Renal cortical epithelial cell (primary cell): ENCODE data around the gene ZMYM2. TPM values are rescaled to one million over a fixed set of nuclear protein-coding genes. Genes with fewer than 3 reads are reported as not detected.

ENCODE experiments used
- DNase-seq: peaks from one replicate; pipeline ENCODE4 v3.0.0-alpha.2; 2011; ENCODE audit warnings: low read depth
- total RNA-seq: library from RNA; depleted of rRNA; stranded (reverse); fragments of >200 nt; gene quantifications from 2 replicates; pipeline ENCODE4 v1.2.3, GENCODE V29; 2014

ZMYM2 gene
- total RNA-seq, 1 donor from 2014 or later: 105 TPM

GRCh38 chr13:20105161-20105689, 146.7 kb downstream of the ZMYM2 start:
- no peak for DNase-seq

DNA sequence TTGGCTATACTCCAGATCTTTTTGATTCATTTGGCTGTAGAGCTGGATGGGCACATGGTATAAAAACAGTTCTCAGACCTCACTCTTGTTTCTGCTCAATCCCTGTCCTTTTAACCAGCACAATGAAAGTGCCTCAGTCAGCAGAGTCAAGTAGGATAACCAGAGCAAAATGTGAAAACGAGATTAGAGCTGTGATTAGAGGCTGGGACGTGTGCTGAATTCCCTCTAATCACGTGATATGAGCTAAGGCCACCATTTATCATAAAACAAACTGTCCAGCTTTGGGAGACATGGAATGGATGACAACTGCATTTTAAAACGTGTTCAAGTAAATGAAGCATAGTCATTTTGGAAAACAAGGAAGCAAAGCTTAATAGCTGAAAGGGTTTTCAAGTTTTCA, 148.2 kb downstream of the ZMYM2 start:
- no peak for DNase-seq

GRCh38 chr13:20109037-20109436, 150.5 kb downstream of the ZMYM2 start:
- DNase-seq: no peak

- DNase-seq: no peak
These were observed 155.6 kb downstream of the ZMYM2 start for GRCh38 chr13:20114066-20114610.

- no peak for DNase-seq
These were observed 157.7 kb downstream of the ZMYM2 start for GRCh38 chr13:20116213-20116612.

GRCh38 chr13:20118268-20119140, 160.0 kb downstream of the ZMYM2 start:
- no peak for DNase-seq

DNA sequence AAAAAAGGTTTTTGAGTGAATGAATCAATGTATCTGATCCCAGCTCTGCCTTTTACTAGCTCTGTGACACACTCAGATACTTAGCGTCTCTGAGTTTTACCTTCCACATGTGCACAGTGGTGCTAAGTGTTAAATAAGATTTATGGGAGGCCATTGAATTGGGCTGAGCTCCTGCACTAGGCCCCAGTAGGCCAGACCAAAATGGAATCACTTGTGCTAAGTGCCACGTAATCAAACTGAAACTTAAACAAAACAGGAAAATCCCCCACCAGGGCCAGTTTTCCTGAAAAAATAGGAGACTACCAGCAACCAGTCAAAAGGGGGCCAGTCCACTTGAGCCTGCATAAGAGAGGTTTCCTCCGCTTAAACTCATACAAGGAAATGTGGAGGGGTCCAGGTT, 161.4 kb downstream of the ZMYM2 start:
- DNase-seq: no peak

- DNase-seq: peak; percentile 59
These were observed 162.6 kb downstream of the ZMYM2 start for GRCh38 chr13:20121159-20121525.

GRCh38 chr13:20124303-20124702, 165.8 kb downstream of the ZMYM2 start:
- no peak for DNase-seq

DNA sequence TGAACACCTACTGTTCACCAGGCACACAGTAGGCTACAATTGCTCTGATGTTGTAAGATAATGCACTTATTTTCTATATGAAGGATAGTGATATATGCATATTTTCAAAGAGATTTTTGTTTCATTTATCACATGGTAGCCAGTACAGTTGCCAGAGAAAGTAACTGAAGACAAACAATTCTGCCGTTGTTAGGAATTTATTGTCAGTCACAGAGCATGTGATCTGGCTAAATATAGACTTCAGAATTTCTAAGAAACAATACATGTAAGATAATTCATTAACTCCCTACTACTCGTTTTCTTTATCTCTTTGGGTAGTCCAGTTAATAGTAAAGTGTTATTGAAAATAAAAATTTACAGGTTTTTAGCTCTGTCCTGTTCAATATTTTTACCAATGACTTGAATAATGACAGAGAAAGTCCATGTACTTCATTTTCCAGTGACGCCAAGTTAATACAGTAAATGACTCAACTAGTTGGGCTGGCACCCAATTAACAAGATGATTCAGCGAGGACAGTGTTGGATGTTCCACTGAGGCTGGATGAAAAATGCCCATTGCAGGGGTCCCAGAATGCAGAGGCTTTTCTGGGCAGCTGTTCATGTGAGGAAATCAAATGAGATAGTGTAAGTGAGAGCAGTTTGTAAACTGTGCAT, 166.7 kb downstream of the ZMYM2 start:
- peak; percentile 63 for DNase-seq

DNA sequence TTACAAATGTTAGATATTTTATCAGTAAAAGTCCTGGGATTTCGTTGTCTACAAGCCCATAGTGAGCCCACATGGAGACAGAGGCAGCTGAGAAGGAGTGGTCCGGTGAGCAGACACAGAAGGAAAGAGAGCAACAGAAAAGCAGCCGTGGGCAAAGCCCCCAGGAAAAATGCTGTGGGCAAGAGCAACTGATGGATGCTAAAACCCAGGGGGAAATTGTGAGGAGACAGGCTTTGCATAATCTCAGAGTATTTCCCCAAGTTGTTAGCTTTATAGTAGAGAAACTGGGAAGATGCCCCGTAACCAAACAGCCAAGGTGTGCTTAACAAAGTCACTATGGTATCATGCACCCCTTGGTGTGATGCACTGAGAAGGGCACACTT, 167.2 kb downstream of the ZMYM2 start:
- DNase-seq: no peak

GRCh38 chr13:20126541-20127261, 168.2 kb downstream of the ZMYM2 start:
- no peak for DNase-seq

GRCh38 chr13:20127262-20127561, 168.7 kb downstream of the ZMYM2 start:
- peak; percentile 29 for DNase-seq

DNA sequence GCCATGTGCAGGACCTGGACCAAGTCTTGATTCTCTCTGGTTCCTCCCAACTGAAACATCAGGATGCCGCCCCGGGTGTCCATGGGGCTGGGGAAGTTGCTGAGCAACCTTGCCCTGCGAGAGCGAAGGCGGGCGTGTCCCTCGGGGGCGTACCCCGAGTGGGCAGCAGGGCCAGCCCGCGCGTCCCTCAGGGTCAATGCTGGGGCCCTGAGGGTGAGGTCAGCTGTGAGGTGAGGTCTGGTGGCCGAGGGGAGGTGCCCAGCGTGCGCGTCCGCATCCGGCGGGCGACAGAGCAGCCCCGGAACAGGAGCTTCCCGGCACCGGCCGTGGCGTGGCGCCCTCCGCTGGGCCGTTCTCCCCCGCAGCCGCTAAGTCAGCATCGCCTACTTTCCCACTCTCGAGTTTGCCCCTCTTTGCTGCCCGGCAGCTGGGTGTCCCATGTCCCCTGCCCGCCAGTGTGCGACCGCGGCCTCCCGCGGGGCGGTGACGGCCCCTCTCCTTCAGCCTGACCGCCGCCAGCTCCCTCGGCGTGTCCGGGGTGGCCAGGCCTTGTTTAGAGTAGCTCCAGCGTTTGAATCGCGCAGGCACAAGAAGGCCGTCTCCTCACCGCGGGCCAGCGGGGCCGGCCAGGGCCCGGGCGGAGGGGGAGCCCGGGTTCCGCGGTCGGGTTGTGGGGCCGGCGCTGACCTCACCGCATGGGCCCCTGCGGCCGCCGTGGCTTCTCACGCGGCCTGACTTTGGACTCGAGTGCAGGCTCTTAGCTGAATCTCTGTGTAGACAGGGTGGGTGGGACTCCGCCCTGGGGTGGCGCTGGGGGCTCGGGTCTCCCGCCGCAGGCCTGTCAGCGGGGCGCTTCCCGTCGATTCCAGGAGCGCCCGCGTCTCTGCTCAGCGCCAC, 169.3 kb downstream of the ZMYM2 start:
- peak; percentile 7 for DNase-seq

GRCh38 chr13:20128459-20128931, 170.0 kb downstream of the ZMYM2 start:
- no peak for DNase-seq

- no peak for DNase-seq
These were observed 170.5 kb downstream of the ZMYM2 start for GRCh38 chr13:20129076-20129475.

- DNase-seq: no peak
These were observed 171.5 kb downstream of the ZMYM2 start for GRCh38 chr13:20130012-20130411.

GRCh38 chr13:20130652-20131051, 172.1 kb downstream of the ZMYM2 start:
- no peak for DNase-seq

GRCh38 chr13:20131057-20131832, 172.7 kb downstream of the ZMYM2 start:
- DNase-seq: no peak

- no peak for DNase-seq
These were observed 173.6 kb downstream of the ZMYM2 start for GRCh38 chr13:20132052-20132634.
